MM.1S (cell line): ENCODE results near the gene ARHGAP33.
A peak's percentile ranks its signal among the peaks of the same experiment; 100 is the strongest.

Experiments used
- DNase-seq: peaks from one replicate; pipeline ENCODE4 v3.0.0-alpha.2; 2015
- H2AFZ ChIP-seq: fragments of 300-600 bp; sonication (generic); 2 replicates; pipeline ENCODE4 v1.6.0; 2016; ENCODE audit warnings: antibody characterized with exemption, low read length
- H3F3A ChIP-seq: fragments of 300-600 bp; sonication (generic); 2 replicates; pipeline ENCODE4 v1.6.1; 2016; ENCODE audit warnings: mild to moderate bottlenecking, antibody characterized with exemption, low read length, moderate library complexity, mixed read lengths; ENCODE audit not compliant: insufficient read depth
- H3K27ac ChIP-seq: fragments of 300-600 bp; sonication (generic); 2 replicates; pipeline ENCODE4 v1.5.1; 2016; ENCODE audit warnings: mild to moderate bottlenecking, low read length
- H3K27me3 ChIP-seq: fragments of 300-600 bp; sonication (generic); replicated peaks from 2 replicates; pipeline ENCODE4 v1.6.0; 2016; ENCODE audit warnings: low read length; ENCODE audit not compliant: insufficient read depth
- H3K36me3 ChIP-seq: fragments of 300-600 bp; sonication (generic); replicated peaks from 2 replicates; pipeline ENCODE4 v1.6.1; 2016; ENCODE audit warnings: mild to moderate bottlenecking, low read length, mixed read lengths; ENCODE audit not compliant: insufficient read depth
- H3K4me1 ChIP-seq: fragments of 300-600 bp; sonication (generic); 2 replicates; pipeline ENCODE4 v1.6.1; 2016; ENCODE audit warnings: low read length, mixed read lengths
- H3K4me2 ChIP-seq: fragments of 300-600 bp; sonication (generic); 2 replicates; pipeline ENCODE4 v1.6.0; 2016; ENCODE audit warnings: low read depth, low read length
- H3K4me3 ChIP-seq: fragments of 300-600 bp; sonication (generic); 2 replicates; pipeline ENCODE4 v1.5.1; 2016; ENCODE audit warnings: low read length, mixed read lengths
- H3K79me2 ChIP-seq: fragments of 300-600 bp; sonication (generic); 2 replicates; pipeline ENCODE4 v1.6.1; 2016; ENCODE audit warnings: mixed run types, low read length, mixed read lengths
- H3K9ac ChIP-seq: fragments of 300-600 bp; sonication (generic); 2 replicates; pipeline ENCODE4 v1.6.1; 2016; ENCODE audit warnings: low read length, mixed read lengths
- H3K9me2 ChIP-seq: fragments of 300-600 bp; sonication (generic); replicated peaks from 2 replicates; pipeline ENCODE4 v1.6.1; 2016; ENCODE audit warnings: mild to moderate bottlenecking, low read length, mixed read lengths; ENCODE audit not compliant: insufficient read depth
- H3K9me3 ChIP-seq: fragments of 300-600 bp; sonication (generic); replicated peaks from 2 replicates; pipeline ENCODE4 v1.6.1; 2016; ENCODE audit warnings: mild to moderate bottlenecking, low read length, mixed read lengths; ENCODE audit not compliant: insufficient read depth
- H4K20me1 ChIP-seq: fragments of 300-600 bp; sonication (generic); 2 replicates; pipeline ENCODE4 v1.6.1; 2016; ENCODE audit warnings: mild to moderate bottlenecking, low read length, moderate library complexity, mixed read lengths; ENCODE audit not compliant: insufficient read depth
- CTCF ChIP-seq: fragments of 300-600 bp; sonication (generic); IDR thresholded peaks from 2 replicates; pipeline ENCODE4 v1.5.1; 2016; ENCODE audit warnings: antibody characterized with exemption, low read length, mixed read lengths
- EZH2 ChIP-seq: fragments of 300-600 bp; sonication (generic); optimal IDR thresholded peaks from 2 replicates; pipeline ENCODE3; 2017; ENCODE audit warnings: low read depth, mild to moderate bottlenecking, antibody characterized with exemption, low read length, mixed read lengths
- EZH2phosphoT487 ChIP-seq: fragments of 300-600 bp; sonication (generic); IDR thresholded peaks from 2 replicates; pipeline ENCODE4 v1.6.1; 2018; ENCODE audit warnings: antibody characterized with exemption, low read length

The ARHGAP33 gene

DNA sequence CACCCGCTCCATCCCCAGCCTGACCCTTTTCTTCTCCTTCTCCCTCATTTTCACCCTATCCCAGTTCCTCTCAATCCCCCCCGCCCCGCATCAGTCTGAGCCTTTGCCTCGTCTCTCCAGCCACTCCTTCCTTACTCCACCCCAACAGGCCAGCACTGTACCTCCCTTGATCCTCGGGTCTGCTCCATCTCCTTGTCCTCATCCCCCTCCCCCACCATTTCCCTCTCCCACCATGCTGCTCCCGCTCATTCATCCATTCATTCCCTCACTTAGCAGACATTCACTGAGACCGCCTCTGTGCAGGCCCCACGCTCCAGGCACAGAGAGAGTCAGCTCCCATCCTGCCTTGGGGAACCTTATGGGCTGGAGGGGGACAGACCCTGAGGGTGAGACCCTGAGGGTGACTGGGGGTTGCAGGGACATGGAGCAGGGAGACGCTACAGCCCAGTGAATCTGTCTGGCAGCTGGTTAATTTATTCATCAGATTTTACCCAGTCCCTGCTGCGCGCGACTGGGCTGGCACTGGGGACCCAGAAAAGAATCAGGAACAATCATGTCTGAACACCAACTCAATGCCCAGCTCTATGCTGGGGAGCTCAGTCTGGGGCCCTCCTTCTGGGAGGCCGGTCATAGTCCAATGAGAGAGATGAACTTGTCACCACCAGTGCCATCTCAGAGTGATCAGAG, 881 bp downstream of the ARHGAP33 start:
- Histone ChIP-seq H3K9me2 (no peaks in the 10 kb centered on the region), H3F3A (no peaks in the 10 kb centered on the region), H3K9ac (peak overlapping the region; percentile 61; the same call in 1 of the 2 replicates), H3K9me3 (no peaks in the 10 kb centered on the region), H3K4me2 (peak overlapping the region; percentile 84), H3K79me2 (peaks cover 13% of the 10 kb centered on the region), H3K36me3 (no peaks in the 10 kb centered on the region), H3K4me1 (peaks cover 12% of the 10 kb centered on the region), H2AFZ (peak overlapping the region; percentile 42), H4K20me1 (no peaks in the 10 kb centered on the region), H3K27ac (no peak overlapping the region), H3K27me3 (no peaks in the 10 kb centered on the region), H3K4me3 (peak overlapping the region; percentile 75)
- no peak for DNase-seq
- no peak for TF ChIP-seq EZH2phosphoT487
- TF ChIP-seq EZH2: no peak
- no peak for TF ChIP-seq CTCF

DNA sequence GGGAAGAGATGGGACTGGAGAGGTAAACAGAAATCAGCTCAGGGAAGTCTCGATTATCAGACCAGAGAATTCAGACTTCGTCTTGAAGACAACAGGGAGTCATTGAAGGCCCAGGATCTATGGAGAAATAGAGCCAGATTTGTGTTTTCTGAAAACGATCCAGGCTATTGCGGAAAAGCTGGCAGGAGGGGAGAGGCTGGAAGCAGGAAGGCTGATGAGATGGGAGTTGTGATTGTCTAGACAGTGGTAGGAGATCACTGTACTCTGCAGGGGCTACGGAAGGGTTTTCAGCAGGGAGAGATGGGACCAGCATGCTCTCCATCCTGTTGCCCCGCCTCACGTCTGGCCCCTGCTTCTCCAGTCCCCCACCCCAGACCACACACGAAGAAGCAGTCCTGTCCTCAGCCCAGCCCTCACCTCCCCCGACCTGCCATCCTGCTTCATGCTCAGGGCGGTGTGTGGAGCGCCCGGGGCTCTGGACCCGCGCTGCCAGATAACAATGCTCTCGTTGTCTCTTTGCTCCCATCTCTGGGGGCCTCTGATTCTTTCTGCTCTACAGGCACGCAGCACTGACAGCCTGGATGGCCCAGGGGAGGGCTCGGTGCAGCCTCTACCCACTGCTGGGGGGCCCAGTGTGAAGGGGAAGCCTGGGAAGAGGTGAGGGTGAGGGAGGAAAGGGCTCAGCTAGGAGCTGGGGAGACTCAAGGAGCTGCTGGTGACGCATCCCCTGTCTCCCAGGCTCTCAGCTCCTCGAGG, 1.9 kb downstream of the ARHGAP33 start:
- Histone ChIP-seq H3K9me3 (no peaks in the 10 kb centered on the region), H3K9ac (no peak overlapping the region), H4K20me1 (no peaks in the 10 kb centered on the region), H3K4me2 (no peak overlapping the region), H3K36me3 (no peaks in the 10 kb centered on the region), H3K79me2 (peaks cover 13% of the 10 kb centered on the region), H3K9me2 (no peaks in the 10 kb centered on the region), H3K27ac (no peak overlapping the region), H3K4me1 (peaks cover 12% of the 10 kb centered on the region), H3K27me3 (no peaks in the 10 kb centered on the region), H3K4me3 (no peak overlapping the region), H2AFZ (no peak overlapping the region), H3F3A (no peaks in the 10 kb centered on the region)
- TF ChIP-seq EZH2 (no peak), CTCF (no peak), EZH2phosphoT487 (no peak)
- no peak for DNase-seq

DNA sequence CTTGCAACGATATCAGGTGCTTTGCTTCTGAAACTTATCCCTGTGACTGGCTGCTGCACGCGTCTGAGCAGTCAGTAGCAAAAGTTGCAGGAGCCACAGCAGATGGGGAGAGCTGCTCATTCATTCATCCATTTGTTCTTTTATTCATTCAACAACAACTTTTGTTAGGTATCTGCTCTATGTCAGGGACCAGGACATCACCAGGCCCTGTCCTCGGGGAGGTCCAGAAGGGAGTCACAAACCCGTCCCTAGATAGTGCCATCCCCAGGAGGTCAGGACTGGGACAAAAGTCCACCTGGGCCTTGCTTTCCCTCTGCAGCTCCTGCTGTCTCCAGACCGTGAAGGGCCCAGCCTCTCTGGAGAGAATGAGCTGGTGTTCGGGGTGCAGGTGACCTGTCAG, 2.6 kb downstream of the ARHGAP33 start:
- H2AFZ ChIP-seq: no peak overlapping the region
- TF ChIP-seq EZH2 (no peak), EZH2phosphoT487 (no peak), CTCF (no peak)
- H3K4me1 ChIP-seq: peaks cover 12% of the 10 kb centered on the region
- H3K9me3 ChIP-seq: no peaks in the 10 kb centered on the region
- H3K36me3 ChIP-seq: no peaks in the 10 kb centered on the region
- no peak overlapping the region for H3K9ac ChIP-seq
- no peak overlapping the region for H3K27ac ChIP-seq
- H3K4me3 ChIP-seq: no peak overlapping the region
- H4K20me1 ChIP-seq: no peaks in the 10 kb centered on the region
- DNase-seq: no peak
- no peaks in the 10 kb centered on the region for H3F3A ChIP-seq
- H3K9me2 ChIP-seq: no peaks in the 10 kb centered on the region
- peaks cover 13% of the 10 kb centered on the region for H3K79me2 ChIP-seq
- no peaks in the 10 kb centered on the region for H3K27me3 ChIP-seq
- no peak overlapping the region for H3K4me2 ChIP-seq
